ENCODE data around the gene SPRR3.
"Not testable (repeated sequence)": the region's sequence is repeated elsewhere in the genome, so short reads cannot be mapped to it uniquely, and the experiment has no call there.

The SPRR3 gene

GRCh38 chr1:152986578-152986977, 15.0 kb upstream of the SPRR3 start:
- DNase-seq: no peak

- no peak for DNase-seq
Observed at GRCh38 chr1:152993186-152993585, 8.4 kb upstream of the SPRR3 start.

GRCh38 chr1:152995842-152996241, 5.7 kb upstream of the SPRR3 start:
- no peak for DNase-seq

GRCh38 chr1:152996633-152997400, 4.7 kb upstream of the SPRR3 start:
- DNase-seq: no peak

- DNase-seq: no peak
Observed at GRCh38 chr1:152997901-152998300, 3.6 kb upstream of the SPRR3 start.

GRCh38 chr1:152998476-152998875, 3.1 kb upstream of the SPRR3 start:
- DNase-seq: no peak

- DNase-seq: no peak
Observed at GRCh38 chr1:152999818-153000217, 1.7 kb upstream of the SPRR3 start.

- no peak for DNase-seq
Observed at GRCh38 chr1:153000294-153000693, 1.3 kb upstream of the SPRR3 start.

- DNase-seq: not testable (repeated sequence)
Observed at GRCh38 chr1:153011235-153011758, 9.7 kb downstream of the SPRR3 start.

- not testable (repeated sequence) for DNase-seq
Observed at GRCh38 chr1:153021829-153022228, 20.3 kb downstream of the SPRR3 start.

GRCh38 chr1:153022340-153022739, 20.8 kb downstream of the SPRR3 start:
- DNase-seq: not testable (repeated sequence)

- DNase-seq: no peak
Observed at GRCh38 chr1:153023109-153023508, 21.6 kb downstream of the SPRR3 start.

GRCh38 chr1:153024413-153024812, 22.9 kb downstream of the SPRR3 start:
- no peak for DNase-seq

- DNase-seq: no peak
Observed at GRCh38 chr1:153025797-153026196, 24.2 kb downstream of the SPRR3 start.

- DNase-seq: no peak
Observed at GRCh38 chr1:153028766-153029165, 27.2 kb downstream of the SPRR3 start.

- DNase-seq: no peak
Observed at GRCh38 chr1:153030895-153031294, 29.3 kb downstream of the SPRR3 start, which contains the start of gene SPRR1B. Gene SPRR1B, plus strand, starts transcription at chr1:153031203. Its CDS starts 1,143 bp downstream, at chr1:153032346.

GRCh38 chr1:153032073-153032472, 30.5 kb downstream of the SPRR3 start:
- DNase-seq: no peak

GRCh38 chr1:153032677-153033308, 31.2 kb downstream of the SPRR3 start:
- DNase-seq: no peak

- no peak for DNase-seq
Observed at GRCh38 chr1:153035211-153035610, 33.7 kb downstream of the SPRR3 start.

GRCh38 chr1:153040950-153041631, 39.5 kb downstream of the SPRR3 start, which contains the start of gene SPRR2D:
Gene SPRR2D, minus strand, starts transcription at chr1:153041120. Its CDS starts 774 bp downstream, at chr1:153040346.
- DNase-seq: no peak

- no peak for DNase-seq
Observed at GRCh38 chr1:153049211-153049610, 47.7 kb downstream of the SPRR3 start.
